OCI-LY1 (cell line): Measurements from ENCODE around the gene NBEA.

Experiments
- H2AFZ ChIP-seq: fragments of 200-600 bp; sonication (generic), shearing (Covaris generic); 2 replicates; pipeline ENCODE4 v1.6.0; 2014; ENCODE audit warnings: antibody characterized with exemption, mild to moderate bottlenecking, low read length
- H3F3A ChIP-seq: fragments of 200-600 bp; sonication (generic), shearing (Covaris generic); 2 replicates; pipeline ENCODE4 v1.6.0; 2014; ENCODE audit warnings: mild to moderate bottlenecking, antibody characterized with exemption, low read length, moderate library complexity; ENCODE audit not compliant: insufficient read depth
- H3K27ac ChIP-seq: fragments of 200-600 bp; sonication (generic); 2 replicates; pipeline ENCODE4 v1.5.1; 2014; ENCODE audit warnings: low read length, mixed run types, mild to moderate bottlenecking, low read depth; ENCODE audit not compliant: poor library complexity, severe bottlenecking
- H3K27me3 ChIP-seq: fragments of 200-600 bp; sonication (generic); 2 replicates; pipeline ENCODE4 v1.6.0; 2014; ENCODE audit warnings: antibody characterized with exemption, mild to moderate bottlenecking, low read length, moderate library complexity; ENCODE audit not compliant: insufficient read depth
- H3K36me3 ChIP-seq: fragments of 200-600 bp; sonication (generic); 2 replicates; pipeline ENCODE4 v1.6.1; 2014; ENCODE audit warnings: mild to moderate bottlenecking, antibody characterized with exemption, low read length, moderate library complexity, mixed read lengths; ENCODE audit not compliant: insufficient read depth
- H3K4me1 ChIP-seq: fragments of 200-600 bp; sonication (generic); 2 replicates; pipeline ENCODE4 v1.5.1; 2014; ENCODE audit warnings: mild to moderate bottlenecking, low read length, moderate library complexity; ENCODE audit not compliant: insufficient read depth, severe bottlenecking
- H3K4me2 ChIP-seq: fragments of 200-600 bp; sonication (generic), shearing (Covaris generic); 2 replicates; pipeline ENCODE4 v1.6.1; 2014; ENCODE audit warnings: low read length
- H3K4me3 ChIP-seq: fragments of 200-600 bp; sonication (generic); 2 replicates; pipeline ENCODE4 v1.5.1; 2014; ENCODE audit warnings: low read length, low read depth, mild to moderate bottlenecking, mixed read lengths; ENCODE audit not compliant: poor library complexity, severe bottlenecking
- H3K79me2 ChIP-seq: fragments of 200-600 bp; shearing (Covaris generic); 2 replicates; pipeline ENCODE4 v1.6.1; 2016; ENCODE audit warnings: mixed run types, low read length, mixed read lengths; ENCODE audit not compliant: insufficient read depth
- H3K9ac ChIP-seq: fragments of 200-600 bp; sonication (generic), shearing (Covaris generic); 2 replicates; pipeline ENCODE4 v1.6.1; 2014; ENCODE audit warnings: mild to moderate bottlenecking, low read length, mixed read lengths
- H3K9me2 ChIP-seq: fragments of 200-600 bp; sonication (generic), shearing (Covaris generic); 2 replicates; pipeline ENCODE4 v1.6.1; 2014; ENCODE audit warnings: low read depth, mild to moderate bottlenecking, low read length, mixed read lengths
- H3K9me3 ChIP-seq: fragments of 200-600 bp; shearing (Covaris generic); 2 replicates; pipeline ENCODE4 v1.6.1; 2014; ENCODE audit warnings: low read length, mixed read lengths
- H4K20me1 ChIP-seq: fragments of 200-600 bp; sonication (generic), shearing (Covaris generic); 2 replicates; pipeline ENCODE4 v1.6.0; 2016; ENCODE audit warnings: mild to moderate bottlenecking, low read length; ENCODE audit not compliant: insufficient read depth
- CTCF ChIP-seq: fragments of 200-600 bp; sonication (generic), shearing (Covaris generic); IDR thresholded peaks from 2 replicates; pipeline ENCODE4 v1.5.1; 2017; ENCODE audit warnings: mild to moderate bottlenecking, antibody characterized with exemption, low read length, moderate library complexity, mixed read lengths
- EZH2 ChIP-seq: fragments of 200-600 bp; sonication (generic), shearing (Covaris generic); IDR thresholded peaks from 2 replicates; pipeline ENCODE4 v1.8.0; 2017; ENCODE audit warnings: borderline replicate concordance, mixed run types, mild to moderate bottlenecking, antibody characterized with exemption, low read length, moderate library complexity, mixed read lengths

Gene NBEA

DNA sequence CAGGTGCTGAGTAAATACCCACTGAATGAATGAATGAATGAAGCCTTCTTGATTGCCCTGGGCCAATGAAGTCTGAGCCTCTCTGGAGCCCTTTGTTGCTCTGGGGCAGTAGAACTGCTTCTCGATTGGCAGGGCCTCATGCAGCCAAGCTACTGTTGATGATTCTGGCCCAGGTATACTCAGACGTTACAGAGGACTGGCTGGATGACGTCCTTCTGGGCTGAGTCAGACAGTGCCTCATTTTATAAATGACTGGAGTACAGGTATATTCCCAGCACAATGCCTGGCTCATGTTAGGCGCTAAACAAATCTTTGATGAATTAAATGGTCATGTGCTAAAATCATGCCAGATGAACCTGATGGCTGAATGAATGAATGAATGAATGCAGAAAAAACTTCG is 778.2 kb downstream of the NBEA start:
- Histone ChIP-seq H3K27ac (no peak overlapping the region), H3K9me2 (no peaks in the 10 kb centered on the region), H2AFZ (no peak overlapping the region), H4K20me1 (no peaks in the 10 kb centered on the region), H3K36me3 (no peaks in the 10 kb centered on the region), H3F3A (no peaks in the 10 kb centered on the region), H3K9ac (no peak overlapping the region), H3K79me2 (no peaks in the 10 kb centered on the region), H3K27me3 (no peaks in the 10 kb centered on the region), H3K4me2 (peak overlapping the region; percentile 47; the same call in 1 of the 2 replicates), H3K9me3 (no peaks in the 10 kb centered on the region), H3K4me1 (no peaks in the 10 kb centered on the region), H3K4me3 (no peak overlapping the region)
- TF ChIP-seq CTCF (no peak), EZH2 (no peak)

GRCh38 chr13:35720690-35721554 is 778.9 kb downstream of the NBEA start:
- H3K9ac ChIP-seq, result no peak overlapping the region
- no peaks in the 10 kb centered on the region for H3K27me3 ChIP-seq
- no peaks in the 10 kb centered on the region for H3K9me3 ChIP-seq
- no peaks in the 10 kb centered on the region for H3K4me1 ChIP-seq
- H2AFZ ChIP-seq, result no peak overlapping the region
- TF ChIP-seq EZH2 (no peak), CTCF (peak; percentile 74)
- no peaks in the 10 kb centered on the region for H3K79me2 ChIP-seq
- H4K20me1 ChIP-seq, result no peaks in the 10 kb centered on the region
- H3K36me3 ChIP-seq, result no peaks in the 10 kb centered on the region
- no peaks in the 10 kb centered on the region for H3K9me2 ChIP-seq
- peak overlapping the region; percentile 45 for H3K4me3 ChIP-seq
- H3K4me2 ChIP-seq, result peak overlapping the region; percentile 47
- no peaks in the 10 kb centered on the region for H3F3A ChIP-seq
- no peak overlapping the region for H3K27ac ChIP-seq
